Panc1 (cell line): ENCODE data around the gene WDR89. TPM values are rescaled to one million over a fixed set of nuclear protein-coding genes. Genes with fewer than 3 reads are reported as not detected.
A peak's percentile ranks its signal among the peaks of the same experiment; 100 is the strongest.

Source experiments
- ATAC-seq: fragments of 200-7000 bp; cut with Tn5 transposase; 2 replicates; pipeline ENCODE4 v1.9.1; 2020; ENCODE audit warnings: mild to moderate bottlenecking, moderate library complexity
- BruUV-seq: library from RNA; stranded (reverse); fragments of 400-500 nt; replicated peaks from 2 replicates; lab custom pipeline; 2021; lab: Mats Ljungman, UMichigan
- CTCF ChIA-PET: fragments of 300-600 bp; sonication (Branson Sonifier 250); formaldehyde crosslinking; loops from one replicate; lab custom pipeline; 2022; ENCODE audit warnings: antibody characterized with exemption; lab: Charles Lee
- POLR2A ChIA-PET: fragments of 300-600 bp; sonication (Branson Sonifier 250); formaldehyde crosslinking; loops from one replicate; lab custom pipeline; 2022; ENCODE audit warnings: antibody characterized with exemption; lab: Charles Lee
- DNase-seq: peaks from one replicate; pipeline ENCODE4 v3.0.0-alpha.2; 2010; ENCODE audit warnings: low read depth, low spot score
- H3K27ac ChIP-seq: 2 replicates; pipeline ENCODE4 v1.5.1; 2011; ENCODE audit warnings: mild to moderate bottlenecking, low read length, inconsistent platforms
- H3K27me3 ChIP-seq: fragments of 200-500 bp; sonication (Bioruptor generic); 2 replicates; pipeline ENCODE4 v1.6.0; 2014; ENCODE audit warnings: low read length, inconsistent platforms; ENCODE audit not compliant: control insufficient read depth, insufficient read depth
- H3K36me3 ChIP-seq: fragments of 200-500 bp; sonication (Bioruptor generic); 2 replicates; pipeline ENCODE4 v1.5.1; 2014; ENCODE audit warnings: inconsistent platforms, mild to moderate bottlenecking, low read length, moderate library complexity; ENCODE audit not compliant: control insufficient read depth, insufficient read depth
- H3K4me1 ChIP-seq: 2 replicates; pipeline ENCODE4 v1.5.1; 2011; ENCODE audit warnings: inconsistent platforms, mild to moderate bottlenecking, low read length, moderate library complexity; ENCODE audit not compliant: control insufficient read depth, insufficient read depth
- H3K4me3 ChIP-seq, 2 experiments: 2 replicates each; pipeline ENCODE4 v1.5.1; 2011 to 2012; ENCODE audit warnings: low read depth in 2 of 2, low read length in 2 of 2, mild to moderate bottlenecking in 2 of 2, inconsistent platforms in 1 of 2, moderate library complexity in 1 of 2
- H3K9me3 ChIP-seq: fragments of 200-500 bp; sonication (Bioruptor generic); 2 replicates; pipeline ENCODE4 v1.5.1; 2014; ENCODE audit warnings: low read depth, mild to moderate bottlenecking, inconsistent platforms, low read length, moderate library complexity; ENCODE audit not compliant: control insufficient read depth, insufficient read depth
- POLR2AphosphoS5 ChIP-seq: IDR thresholded peaks from 2 replicates; pipeline ENCODE4 v1.6.1; 2012; ENCODE audit warnings: mild to moderate bottlenecking, low read depth, low read length, moderate library complexity
- SIN3A ChIP-seq: IDR thresholded peaks from 2 replicates; pipeline ENCODE4 v1.6.1; 2012; ENCODE audit warnings: low read depth, mild to moderate bottlenecking, low read length, moderate library complexity, borderline replicate concordance; ENCODE audit not compliant: insufficient read depth
- TCF7L2 ChIP-seq: IDR thresholded peaks from 2 replicates; pipeline ENCODE4 v1.6.1; 2011; ENCODE audit warnings: mild to moderate bottlenecking, low read depth, low read length, inconsistent platforms
- in situ Hi-C: cut with HindIII; loops from 2 replicates; pipeline ENCODE4 v1.10.0; 2016; ENCODE audit warnings: low sequenced_read_pairs, low pct_unique_long_range_greater_than_20kb
- intact Hi-C: fragments of 100-400 bp; cut with micrococcal nuclease; formaldehyde crosslinking; loops from one replicate; pipeline ENCODE4 v1.10.0; 2022; ENCODE audit not compliant: unreplicated experiment
- total RNA-seq: library from RNA; stranded (reverse); gene quantifications from one replicate; pipeline ENCODE4 v1.2.1, GENCODE V29; 2021; ENCODE audit not compliant: unreplicated experiment
- TF ChIP-seq, protein P1 (sequence below), 2 experiments: IDR thresholded peaks; 2 replicates each; pipeline ENCODE4 v1.6.1; 2011 to 2012; ENCODE audit warnings: low read depth in 2 of 2, control low read depth in 1 of 2, low read length in 1 of 2, mild to moderate bottlenecking in 1 of 2, moderate library complexity in 1 of 2; ENCODE audit not compliant: insufficient read depth in 1 of 2
- TF ChIP-seq, protein P2 (sequence below): fragments of 450-650 bp; IDR thresholded peaks from 2 replicates; pipeline ENCODE4 v1.5.1; 2017; ENCODE audit warnings: mild to moderate bottlenecking

Gene WDR89
- total RNA-seq, 1 experiment from 2014 or later: 13.0 TPM

DNA sequence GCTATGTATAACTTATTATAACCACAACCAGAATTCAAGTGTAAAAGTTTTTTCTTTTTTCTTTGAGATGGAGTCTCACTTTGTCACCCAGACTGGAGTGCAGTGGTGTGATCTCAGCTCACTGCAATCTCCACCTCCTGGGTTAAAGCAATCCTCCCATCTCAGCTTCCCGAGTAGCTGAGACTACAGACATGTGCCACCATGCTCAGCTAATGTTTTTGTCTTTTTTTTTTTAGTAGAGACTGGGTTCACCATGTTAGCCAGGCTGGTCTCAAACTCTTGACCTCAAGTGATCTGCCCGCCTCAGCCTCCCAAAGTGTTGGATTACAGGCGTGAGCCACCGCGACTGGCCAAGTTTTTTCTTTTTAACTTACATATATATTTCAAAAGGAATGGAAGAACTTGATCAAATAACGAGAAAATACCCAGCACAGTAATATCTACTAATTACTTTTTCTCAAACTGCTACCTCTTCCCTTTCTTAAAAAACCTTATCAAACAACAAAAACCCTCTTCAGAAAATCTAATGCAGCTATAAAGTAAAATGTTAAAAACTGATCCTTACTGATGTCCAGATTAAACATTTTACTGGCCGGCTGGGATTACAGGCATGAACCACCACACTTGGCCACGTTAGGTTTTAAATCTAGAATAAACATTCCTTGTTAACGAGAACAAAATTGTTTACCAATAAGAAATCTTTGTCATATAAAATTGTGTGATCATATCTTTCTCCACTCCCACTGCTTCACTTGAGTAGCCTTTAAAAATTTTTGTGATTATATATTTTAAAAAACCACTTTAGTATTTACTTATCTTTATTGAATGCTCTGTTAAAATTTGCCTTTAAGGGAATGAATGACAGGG, 41.3 kb upstream of the WDR89 start:
- Histone ChIP-seq H3K27ac (peak overlapping the region; percentile 64), H3K36me3 (no peaks in the 10 kb centered on the region; the same call in 1 of the 2 replicates), H3K27me3 (no peaks in the 10 kb centered on the region), H3K4me3 (no peak overlapping the region), H3K4me1 (peaks cover 16% of the 10 kb centered on the region), H3K9me3 (no peaks in the 10 kb centered on the region)
- in situ Hi-C loops (no loop called here), intact Hi-C loops (no loop called here)
- CTCF ChIA-PET: interaction anchor here (0.6 kb wide), 1 partner anchor 48 kb away, joined by 4 read pairs; no protein-coding TSS in a partner anchor
- BruUV-seq: no TSS peak
- POLR2A ChIA-PET: interaction anchor here (0.7 kb wide), 1 partner anchor 40 kb away, joined by 3 read pairs; no protein-coding TSS in a partner anchor
- DNase-seq (no peak), ATAC-seq (peak; percentile 48; the same call in 1 of the 2 replicates)
- peak; percentile 70 for TF ChIP-seq TCF7L2
- TF ChIP-seq, protein P1, sequence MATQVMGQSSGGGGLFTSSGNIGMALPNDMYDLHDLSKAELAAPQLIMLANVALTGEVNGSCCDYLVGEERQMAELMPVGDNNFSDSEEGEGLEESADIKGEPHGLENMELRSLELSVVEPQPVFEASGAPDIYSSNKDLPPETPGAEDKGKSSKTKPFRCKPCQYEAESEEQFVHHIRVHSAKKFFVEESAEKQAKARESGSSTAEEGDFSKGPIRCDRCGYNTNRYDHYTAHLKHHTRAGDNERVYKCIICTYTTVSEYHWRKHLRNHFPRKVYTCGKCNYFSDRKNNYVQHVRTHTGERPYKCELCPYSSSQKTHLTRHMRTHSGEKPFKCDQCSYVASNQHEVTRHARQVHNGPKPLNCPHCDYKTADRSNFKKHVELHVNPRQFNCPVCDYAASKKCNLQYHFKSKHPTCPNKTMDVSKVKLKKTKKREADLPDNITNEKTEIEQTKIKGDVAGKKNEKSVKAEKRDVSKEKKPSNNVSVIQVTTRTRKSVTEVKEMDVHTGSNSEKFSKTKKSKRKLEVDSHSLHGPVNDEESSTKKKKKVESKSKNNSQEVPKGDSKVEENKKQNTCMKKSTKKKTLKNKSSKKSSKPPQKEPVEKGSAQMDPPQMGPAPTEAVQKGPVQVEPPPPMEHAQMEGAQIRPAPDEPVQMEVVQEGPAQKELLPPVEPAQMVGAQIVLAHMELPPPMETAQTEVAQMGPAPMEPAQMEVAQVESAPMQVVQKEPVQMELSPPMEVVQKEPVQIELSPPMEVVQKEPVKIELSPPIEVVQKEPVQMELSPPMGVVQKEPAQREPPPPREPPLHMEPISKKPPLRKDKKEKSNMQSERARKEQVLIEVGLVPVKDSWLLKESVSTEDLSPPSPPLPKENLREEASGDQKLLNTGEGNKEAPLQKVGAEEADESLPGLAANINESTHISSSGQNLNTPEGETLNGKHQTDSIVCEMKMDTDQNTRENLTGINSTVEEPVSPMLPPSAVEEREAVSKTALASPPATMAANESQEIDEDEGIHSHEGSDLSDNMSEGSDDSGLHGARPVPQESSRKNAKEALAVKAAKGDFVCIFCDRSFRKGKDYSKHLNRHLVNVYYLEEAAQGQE (IDR thresholded peaks at IDR 0.05; ENCODE audit: insufficient read depth in 1 of 2, low read depth in 2 of 2, low read length in 1 of 2): no peak

DNA sequence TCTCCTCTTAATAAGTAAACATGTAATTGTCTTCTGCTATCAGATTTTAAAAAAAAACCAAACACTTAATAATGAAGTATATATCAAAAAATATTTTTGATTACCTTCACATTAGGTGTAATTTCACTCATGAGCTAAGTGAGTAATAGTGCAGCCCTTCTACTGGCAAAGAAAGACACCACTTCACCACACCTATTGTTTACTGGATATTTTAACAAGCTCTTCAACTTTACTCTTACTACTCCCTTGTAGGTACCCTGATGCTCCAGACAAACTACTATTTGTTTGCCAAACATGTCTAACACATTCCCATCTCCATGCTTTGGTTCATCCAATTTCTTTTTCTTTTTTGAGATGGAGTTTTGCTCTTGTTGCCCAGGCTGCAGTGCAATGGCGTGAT, 36.9 kb upstream of the WDR89 start:
- peak overlapping the region; percentile 64; the same call in 1 of the 2 replicates for H3K27ac ChIP-seq
- H3K27me3 ChIP-seq: no peaks in the 10 kb centered on the region
- ATAC-seq: no peak; the same call in 1 of the 2 replicates
- H3K9me3 ChIP-seq: no peaks in the 10 kb centered on the region
- BruUV-seq: no TSS peak
- no peak overlapping the region for H3K4me3 ChIP-seq
- TF ChIP-seq SIN3A (no peak), POLR2AphosphoS5 (no peak), TCF7L2 (no peak)
- TF ChIP-seq, protein P2, sequence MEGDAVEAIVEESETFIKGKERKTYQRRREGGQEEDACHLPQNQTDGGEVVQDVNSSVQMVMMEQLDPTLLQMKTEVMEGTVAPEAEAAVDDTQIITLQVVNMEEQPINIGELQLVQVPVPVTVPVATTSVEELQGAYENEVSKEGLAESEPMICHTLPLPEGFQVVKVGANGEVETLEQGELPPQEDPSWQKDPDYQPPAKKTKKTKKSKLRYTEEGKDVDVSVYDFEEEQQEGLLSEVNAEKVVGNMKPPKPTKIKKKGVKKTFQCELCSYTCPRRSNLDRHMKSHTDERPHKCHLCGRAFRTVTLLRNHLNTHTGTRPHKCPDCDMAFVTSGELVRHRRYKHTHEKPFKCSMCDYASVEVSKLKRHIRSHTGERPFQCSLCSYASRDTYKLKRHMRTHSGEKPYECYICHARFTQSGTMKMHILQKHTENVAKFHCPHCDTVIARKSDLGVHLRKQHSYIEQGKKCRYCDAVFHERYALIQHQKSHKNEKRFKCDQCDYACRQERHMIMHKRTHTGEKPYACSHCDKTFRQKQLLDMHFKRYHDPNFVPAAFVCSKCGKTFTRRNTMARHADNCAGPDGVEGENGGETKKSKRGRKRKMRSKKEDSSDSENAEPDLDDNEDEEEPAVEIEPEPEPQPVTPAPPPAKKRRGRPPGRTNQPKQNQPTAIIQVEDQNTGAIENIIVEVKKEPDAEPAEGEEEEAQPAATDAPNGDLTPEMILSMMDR: no peak
- TF ChIP-seq, protein P1 (IDR thresholded peaks at IDR 0.05; ENCODE audit: insufficient read depth in 1 of 2, low read depth in 2 of 2, low read length in 1 of 2): no peak
- no peak for DNase-seq
- in situ Hi-C loops (no loop called here), intact Hi-C loops (no loop called here)
- H3K36me3 ChIP-seq: no peaks in the 10 kb centered on the region; the same call in 1 of the 2 replicates
- POLR2A ChIA-PET: no interaction called here
- CTCF ChIA-PET: interaction anchor here (0.8 kb wide), 1 partner anchor 8 kb away, joined by 8 read pairs; no protein-coding TSS in a partner anchor
- H3K4me1 ChIP-seq: peaks cover 28% of the 10 kb centered on the region
